CD4-positive, alpha-beta T cell treated with Interleukin-15 for 4 hours (primary cell): ENCODE results near the gene NOS1AP.
"Not testable (repeated sequence)": the region's sequence is repeated elsewhere in the genome, so short reads cannot be mapped to it uniquely, and the experiment has no call there.

Source experiments
- DNase-seq: peaks from one replicate; pipeline ENCODE4 v3.0.0-alpha.2; 2020; ENCODE audit warnings: low spot score

The NOS1AP gene

DNA sequence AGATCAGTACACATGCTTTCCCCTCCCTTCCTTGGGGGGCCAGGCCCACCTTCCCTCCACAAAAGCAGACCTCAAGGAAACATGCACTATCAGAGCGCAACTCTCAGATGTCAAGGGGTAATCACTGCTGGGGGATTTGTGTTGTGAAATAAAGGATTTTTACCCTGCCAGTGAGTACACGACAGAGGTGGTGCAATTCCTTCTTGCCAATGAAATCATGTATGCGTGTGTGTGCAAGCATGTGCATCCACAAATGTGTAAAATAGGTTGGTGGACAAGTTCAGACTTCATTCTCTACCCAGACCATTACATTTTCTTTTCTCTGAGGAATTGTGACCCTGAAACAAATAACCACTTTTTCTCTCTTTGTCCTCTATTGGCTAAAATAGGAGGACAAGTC is 9.8 kb upstream of the NOS1AP start:
- no peak for DNase-seq

DNA sequence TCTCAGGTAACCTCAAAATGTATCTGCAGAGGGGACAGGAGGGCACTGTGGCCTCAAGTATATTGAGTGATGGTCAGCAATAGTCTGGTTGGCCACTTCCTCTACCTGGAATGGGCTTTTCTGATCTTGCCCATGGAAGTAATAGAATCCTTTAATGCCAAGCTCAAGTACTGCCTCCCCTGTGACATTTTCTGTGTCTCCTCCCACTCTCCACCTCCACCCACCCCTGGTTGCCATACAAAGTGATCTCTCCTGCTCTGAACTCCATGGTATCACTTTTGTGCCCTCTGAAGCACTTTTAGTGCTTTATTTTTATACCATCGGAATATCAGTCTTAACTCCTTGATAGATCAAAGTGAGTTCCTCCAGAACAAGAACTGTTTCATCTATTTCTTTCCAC is 9.2 kb upstream of the NOS1AP start:
- no peak for DNase-seq

DNA sequence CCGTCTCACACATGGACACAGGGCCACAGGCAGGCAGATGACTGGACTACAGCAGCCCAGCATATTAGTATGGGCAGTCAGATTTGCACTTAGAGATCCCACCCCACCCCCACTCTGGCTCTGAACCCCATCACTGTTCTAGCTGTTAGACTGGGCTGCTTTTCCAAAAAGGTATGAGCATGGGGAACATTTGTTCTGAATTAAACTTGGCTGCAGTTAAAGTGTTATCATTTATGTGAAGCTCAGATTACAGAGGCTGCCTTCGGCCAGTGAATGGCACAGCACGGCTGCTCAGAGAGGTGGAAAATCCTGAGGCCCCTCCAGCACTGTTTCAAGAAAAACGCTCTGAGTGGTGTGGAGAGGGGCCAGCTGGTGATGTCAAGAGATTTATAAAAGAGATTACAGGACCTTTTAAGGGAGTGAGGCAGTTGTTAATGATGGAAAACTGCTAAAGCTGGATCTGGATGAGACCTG is 6.9 kb upstream of the NOS1AP start:
- DNase-seq, result no peak

DNA sequence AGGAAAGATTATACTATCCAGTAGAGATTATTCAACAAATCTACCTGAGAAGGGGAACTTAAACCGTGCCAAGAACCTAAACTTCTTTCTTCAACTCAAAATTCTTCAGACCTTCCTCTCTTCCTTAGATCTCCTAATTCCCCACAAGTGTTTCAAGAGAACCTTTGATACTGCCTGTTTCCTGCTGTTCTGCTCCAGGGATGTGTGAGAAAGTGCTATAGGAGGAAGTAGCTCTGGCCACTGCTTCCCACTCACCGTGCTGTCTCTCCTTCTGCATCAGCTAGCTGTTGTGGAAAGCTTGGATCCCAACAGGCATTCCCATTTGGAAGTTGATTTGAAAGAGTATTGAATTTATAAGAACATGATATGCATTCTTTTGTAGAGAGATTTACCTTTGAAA is 4.5 kb upstream of the NOS1AP start:
- DNase-seq, result no peak

DNA sequence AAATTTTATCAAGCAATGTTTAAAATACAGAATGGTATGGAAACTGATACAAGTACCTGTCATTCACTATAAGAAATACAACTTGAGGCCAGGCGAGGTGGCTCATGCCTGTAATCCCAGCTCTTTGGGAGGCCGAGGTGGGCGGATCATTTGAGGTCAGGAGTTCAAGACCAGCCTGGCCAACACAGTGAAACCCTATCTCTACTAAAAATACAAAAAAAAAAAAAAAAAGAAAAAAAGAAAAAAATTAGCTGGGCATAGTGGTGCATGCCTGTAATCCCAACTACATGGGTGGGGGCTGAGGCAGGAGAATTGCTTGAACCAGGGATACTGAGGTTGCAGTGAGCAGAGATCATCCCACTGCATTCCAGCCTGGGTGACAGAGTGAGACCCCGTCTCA is 2.7 kb upstream of the NOS1AP start:
- DNase-seq, result not testable (repeated sequence)

DNA sequence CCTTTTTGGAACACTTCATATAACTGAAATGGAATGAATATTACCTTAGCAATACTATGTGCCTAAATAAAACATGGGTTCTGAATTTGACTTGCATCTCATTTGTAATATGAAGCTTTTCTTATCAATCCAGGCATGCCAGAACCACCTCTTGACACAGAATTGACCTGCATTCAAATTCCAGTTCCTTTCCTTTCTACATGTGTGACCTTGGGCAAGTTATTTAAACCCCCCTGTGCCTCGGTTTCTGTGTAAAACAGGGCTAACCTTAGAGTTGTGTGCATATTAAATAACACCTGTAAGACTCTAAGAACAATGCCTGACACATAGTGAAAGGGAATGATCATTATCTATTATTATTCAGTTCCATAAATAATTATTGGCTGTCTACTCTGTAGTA is 2.0 kb upstream of the NOS1AP start:
- no peak for DNase-seq

DNA sequence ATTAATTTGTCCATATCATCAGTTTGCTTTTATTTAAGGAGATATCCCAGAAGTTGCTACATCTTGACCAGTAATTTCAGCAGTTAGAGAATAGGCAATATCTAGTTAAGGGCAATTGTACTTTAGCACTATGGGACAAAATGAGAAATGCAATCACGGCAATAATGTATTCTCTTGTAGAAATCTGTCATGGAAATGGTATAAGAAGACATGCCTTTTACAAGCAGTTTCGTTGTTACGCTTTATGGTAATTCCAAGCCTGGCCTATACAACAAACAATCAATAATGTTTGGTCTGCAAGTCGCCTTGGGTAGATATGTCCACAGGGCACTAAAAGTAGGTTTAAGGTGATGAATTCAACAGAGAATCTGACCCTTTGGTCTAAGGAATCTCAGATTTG is 1.2 kb upstream of the NOS1AP start:
- no peak for DNase-seq

DNA sequence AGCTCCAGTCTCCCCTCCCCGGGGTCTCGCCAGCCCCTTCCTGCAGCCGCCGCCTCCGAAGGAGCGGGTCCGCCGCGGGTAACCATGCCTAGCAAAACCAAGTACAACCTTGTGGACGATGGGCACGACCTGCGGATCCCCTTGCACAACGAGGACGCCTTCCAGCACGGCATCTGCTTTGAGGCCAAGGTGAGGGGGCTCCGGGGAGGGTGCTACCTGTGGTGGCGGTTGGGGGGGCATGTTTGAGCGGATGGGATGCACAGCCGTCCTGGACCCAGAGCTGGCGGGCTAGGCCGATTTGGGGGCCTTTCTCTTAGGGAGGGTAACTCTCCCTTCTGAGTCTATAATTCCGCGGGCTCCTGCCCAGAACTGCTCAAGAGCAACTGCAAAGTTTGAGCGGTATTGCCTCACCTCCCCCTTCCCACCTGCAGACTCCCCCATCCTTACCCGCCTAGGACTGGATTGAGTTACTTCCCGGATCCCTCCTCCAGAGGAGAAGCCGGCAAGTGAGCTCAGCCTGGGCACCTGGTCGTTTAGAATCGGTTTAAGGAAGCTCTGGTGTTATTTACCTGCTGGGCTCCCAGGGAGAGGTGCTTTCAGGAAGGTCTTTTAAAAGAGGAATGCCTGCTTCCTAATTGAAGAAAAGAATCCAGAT is 730 bp downstream of the NOS1AP start:
- DNase-seq, result no peak

DNA sequence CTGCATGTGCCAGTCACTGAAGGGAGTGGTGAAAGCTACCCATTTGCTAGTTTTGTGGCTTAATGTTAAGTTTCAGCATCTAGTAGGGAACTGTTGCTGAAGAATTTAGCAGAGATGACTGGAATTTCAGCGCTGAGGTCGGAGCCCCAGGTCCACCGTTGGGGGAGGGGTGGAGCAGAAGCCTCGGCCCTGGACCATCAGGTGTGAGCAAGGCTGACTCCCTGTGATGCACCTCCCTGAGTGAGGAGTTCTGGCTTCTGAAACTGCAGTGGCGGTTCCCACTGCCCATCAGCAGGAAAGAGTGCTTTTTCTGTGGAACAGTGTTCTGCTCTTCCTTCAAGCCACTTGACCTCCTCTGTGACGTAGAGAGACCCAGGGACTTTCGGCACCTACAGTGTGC is 1.3 kb downstream of the NOS1AP start:
- no peak for DNase-seq

DNA sequence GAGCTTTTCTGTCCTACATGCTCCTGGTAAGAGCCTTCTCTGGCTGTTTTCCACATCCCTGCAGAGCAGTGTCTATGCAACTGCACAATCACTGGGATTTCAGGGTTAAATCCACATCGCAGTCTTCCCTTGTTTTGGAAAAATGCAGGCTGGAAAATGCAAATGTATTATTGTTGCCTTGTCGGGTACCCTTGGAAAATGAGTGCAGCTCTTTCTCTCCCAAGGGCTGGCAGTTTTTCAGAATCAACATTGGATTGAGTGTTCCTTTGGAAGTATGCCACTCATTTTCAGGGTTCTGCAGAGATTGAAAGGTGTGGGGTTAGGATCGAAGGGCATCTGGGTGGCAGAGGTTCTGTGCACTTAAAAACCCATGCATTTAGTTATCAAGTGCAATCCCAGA is 3.2 kb downstream of the NOS1AP start:
- no peak for DNase-seq

DNA sequence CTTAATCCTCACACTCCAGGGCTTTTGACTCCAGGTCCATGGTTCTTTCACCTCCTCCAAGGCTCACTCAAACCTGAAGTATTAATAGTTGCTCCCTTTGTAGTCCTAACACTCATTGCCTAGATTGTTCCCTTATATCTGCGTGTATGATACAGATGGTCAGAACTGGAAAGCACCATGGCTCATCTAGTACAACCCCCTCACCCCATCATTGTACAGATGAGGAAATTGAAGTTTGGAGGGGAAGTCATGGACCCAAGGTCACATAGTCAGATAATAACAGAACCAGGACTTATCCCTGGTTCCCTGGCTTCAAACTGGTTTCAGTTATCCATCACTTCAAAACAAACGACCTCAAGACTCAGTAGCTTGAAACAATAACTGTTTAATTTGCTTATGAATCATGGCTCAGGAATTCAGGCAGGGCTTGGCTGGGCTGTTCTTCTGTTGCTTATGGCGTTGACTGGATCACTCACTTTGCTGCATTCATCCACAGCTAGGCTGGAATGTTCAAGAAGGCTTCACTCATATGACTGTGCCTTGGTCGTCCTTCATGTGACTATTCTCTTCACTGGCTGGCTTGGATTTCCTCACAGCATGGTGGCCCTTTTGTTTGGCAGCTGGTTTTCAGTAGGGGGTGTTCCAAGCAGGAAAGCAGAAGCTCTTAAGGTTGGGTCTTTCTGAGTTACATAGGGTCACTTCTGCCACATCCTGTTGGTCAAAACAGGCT is 5.0 kb downstream of the NOS1AP start:
- DNase-seq, result no peak

DNA sequence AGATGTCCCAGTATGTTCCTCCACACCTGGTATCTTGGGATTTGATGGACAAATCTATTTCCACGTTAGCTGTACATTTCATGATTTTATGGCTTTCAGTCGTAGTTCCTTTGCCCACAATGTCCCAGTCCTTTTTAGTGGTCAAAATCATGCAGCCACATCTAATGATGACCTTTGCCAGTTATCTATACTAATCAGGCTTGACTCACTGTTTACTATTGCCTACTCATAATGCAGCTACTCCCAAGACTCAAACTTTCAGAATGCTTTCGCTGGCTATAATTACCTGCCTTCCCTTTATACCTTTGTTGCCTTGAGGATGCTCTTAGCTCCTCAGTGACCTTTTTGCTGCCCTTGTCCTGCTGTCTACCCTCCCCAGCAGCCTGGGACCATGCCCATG is 6.4 kb downstream of the NOS1AP start:
- DNase-seq, result no peak

DNA sequence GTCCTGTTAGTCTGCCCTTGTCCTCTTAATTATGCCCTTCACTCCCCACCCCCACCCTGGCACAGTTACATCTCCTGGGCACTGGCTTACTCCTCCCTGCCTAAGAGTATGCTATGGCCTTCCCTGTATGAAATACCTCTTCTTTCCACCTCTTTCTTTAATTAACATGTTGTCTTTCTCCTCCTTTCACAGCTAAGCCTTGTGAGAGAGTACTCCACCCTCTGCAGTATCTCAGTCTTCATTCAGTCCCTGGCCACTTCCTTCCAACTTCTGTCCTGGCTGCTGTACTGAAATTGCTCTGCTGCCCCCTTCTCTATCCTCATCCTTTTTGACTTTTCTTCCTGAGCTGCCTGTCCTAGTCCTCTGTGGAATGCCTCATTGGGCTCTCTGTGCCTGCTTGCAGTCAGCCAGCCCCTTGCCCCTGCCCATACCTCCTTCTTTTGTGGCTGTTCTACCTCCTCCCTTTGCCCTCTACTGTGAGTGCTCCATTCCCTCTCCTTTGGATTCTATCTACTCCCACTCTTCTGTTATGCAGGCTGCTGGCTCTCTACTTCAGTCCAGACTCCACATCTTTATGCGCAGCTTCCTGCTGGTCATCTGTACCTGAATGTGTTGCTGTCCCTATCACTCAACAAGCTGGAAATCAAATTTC is 8.3 kb downstream of the NOS1AP start:
- no peak for DNase-seq

DNA sequence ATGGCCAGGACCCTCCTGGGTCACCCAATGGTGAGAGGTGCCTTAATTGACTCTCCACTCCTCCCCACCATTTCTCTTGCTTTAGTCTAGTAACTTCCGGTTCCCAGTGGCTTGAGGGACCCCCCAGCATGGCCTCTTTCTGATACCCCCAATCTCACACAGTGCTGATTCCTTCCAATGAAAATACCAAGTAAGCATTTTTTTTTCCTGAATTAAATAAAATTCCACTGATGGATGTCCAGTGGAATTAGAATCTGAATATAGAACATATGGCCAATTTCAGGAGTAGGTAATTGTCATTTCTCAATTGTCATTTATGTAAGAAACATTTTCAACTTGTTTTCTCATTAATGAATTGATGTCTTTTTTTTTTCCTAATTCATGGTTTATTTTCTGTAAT is 9.5 kb downstream of the NOS1AP start:
- DNase-seq, result no peak

DNA sequence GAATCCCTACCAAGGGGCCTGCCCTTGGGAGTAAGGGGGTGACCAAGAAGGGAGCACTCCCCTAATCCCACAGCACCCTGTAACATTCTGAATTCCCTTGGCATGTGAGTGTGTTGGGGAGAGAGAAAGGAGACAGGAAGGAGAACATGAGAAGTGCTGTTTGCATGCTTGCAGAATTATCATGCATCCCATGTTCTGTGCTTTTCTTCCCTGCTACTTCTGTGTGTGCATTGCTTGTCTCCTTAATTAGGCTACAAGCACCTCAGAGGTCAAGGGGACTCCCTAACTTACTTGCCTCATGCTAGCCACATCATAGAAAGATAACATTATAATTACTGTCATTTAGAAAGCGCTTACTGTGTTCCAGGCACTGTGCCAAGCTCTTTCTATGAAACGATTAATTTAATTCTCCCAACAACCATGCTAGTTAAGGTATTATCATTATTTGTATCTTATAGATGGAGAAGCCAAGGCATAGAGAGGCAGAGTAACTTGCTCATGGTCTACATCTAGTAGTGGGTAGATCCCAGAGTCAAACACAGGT is 11.1 kb downstream of the NOS1AP start:
- DNase-seq, result no peak

DNA sequence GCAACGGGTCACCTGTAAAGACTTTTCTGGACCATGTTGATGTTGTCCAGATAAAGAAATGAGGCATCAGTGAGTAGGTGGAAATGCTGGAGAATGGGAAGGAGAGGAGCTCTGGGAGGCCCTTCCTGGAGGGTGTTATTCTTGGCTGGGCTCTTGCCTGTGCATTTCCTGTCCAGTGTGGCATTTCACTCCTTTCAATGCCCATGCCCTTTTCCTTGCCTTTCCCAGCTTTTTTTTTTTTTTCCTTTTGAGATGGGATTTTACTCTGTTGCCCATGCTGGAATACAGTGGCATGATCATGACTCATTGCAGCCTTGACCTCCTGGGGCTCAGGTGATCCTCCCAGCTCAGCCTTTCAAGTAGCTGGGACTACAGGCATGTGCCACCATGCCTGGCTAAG is 11.8 kb downstream of the NOS1AP start:
- DNase-seq, result no peak

DNA sequence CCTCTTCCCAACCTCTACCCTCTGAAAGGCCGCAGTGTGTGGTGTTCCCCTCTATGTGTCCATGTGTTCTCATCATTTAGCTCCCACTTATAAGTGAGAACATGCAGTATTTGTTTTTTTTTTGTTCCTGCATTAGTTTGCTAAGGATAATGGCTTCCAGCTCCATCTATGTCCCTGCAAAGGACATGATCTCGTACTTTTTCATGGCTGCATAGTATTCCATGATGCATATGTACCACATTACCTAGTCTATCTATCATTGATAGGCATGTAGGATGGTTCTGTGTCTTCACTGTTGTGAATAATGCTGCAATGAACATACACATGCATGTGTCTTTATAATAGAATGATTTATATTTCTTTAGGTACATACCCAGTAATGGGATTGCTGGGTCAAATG is 12.6 kb downstream of the NOS1AP start:
- DNase-seq, result not testable (repeated sequence)

DNA sequence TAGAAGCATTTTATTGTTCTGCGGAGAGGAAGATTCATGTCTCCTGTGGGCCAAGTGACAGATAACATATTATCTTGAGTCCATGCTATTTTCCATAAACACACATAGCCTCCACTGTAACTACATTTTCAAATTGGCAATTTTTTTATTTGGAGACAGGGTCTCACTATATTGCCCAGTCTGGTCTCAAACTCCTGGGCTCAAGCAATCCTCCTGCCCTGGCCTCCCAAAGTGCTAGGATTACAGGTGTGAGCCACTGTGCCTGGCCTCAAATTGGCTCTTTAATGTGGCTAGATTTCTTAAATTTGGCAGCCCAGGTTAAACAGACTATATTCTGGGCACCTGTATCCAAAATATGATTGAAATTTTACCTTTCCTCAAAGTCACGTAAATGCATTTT is 13.8 kb downstream of the NOS1AP start:
- no peak for DNase-seq

DNA sequence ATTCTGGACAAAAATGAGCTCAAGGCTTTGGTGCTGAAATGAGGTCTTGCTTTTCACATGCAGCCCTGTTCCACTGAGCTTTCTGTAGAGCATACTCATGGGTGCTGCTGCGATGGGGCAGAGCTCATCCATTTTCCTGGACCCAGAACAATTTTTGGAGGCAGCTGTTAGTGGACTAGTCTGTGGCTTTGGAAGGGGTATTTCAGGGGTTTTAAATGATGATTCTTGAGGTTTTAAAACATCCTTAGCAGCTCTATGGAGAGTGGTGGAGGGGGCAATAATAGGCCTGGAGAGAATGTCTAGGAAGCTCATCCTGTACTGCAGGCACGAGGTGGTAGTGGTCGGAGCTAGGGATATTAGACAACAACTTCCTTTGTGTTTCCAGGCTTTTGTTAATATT is 16.5 kb downstream of the NOS1AP start:
- no peak for DNase-seq

DNA sequence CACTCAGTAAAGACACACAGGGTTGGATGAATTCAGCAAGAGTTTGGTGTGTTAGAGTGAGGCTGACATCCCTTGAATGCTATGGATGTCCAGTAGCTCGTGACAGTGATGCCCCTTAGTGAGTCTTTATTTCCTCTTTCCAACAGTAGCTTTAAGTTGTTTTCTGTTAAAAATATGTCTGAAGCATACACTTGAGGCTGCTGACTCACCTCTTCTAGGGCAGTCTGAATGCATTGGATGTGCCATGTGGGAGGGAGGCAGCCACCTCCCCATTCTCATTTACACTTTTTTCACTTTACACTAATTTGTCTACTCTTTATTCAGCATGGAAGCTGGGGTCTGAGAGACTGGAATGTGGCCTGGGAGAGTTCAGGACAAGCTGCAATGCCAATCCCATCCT is 17.6 kb downstream of the NOS1AP start:
- no peak for DNase-seq

DNA sequence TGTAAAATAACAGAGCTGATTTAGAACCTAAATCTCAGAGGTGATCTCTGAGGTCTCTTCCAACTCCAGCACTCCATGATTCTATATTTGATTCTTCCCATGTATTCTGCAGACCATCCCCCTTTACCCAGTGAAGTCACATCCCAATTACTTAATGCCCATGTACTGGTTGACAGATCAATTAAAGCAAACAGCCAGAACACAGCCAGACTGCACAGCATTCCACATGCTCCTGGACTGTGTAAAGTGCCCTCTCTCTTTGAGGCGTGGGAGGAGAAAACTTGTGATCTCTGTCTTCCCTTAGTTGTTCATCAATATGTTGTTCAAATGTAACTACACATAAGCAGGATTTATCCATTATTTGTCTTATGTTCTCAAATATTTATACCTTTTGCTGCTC is 18.1 kb downstream of the NOS1AP start:
- DNase-seq, result no peak

DNA sequence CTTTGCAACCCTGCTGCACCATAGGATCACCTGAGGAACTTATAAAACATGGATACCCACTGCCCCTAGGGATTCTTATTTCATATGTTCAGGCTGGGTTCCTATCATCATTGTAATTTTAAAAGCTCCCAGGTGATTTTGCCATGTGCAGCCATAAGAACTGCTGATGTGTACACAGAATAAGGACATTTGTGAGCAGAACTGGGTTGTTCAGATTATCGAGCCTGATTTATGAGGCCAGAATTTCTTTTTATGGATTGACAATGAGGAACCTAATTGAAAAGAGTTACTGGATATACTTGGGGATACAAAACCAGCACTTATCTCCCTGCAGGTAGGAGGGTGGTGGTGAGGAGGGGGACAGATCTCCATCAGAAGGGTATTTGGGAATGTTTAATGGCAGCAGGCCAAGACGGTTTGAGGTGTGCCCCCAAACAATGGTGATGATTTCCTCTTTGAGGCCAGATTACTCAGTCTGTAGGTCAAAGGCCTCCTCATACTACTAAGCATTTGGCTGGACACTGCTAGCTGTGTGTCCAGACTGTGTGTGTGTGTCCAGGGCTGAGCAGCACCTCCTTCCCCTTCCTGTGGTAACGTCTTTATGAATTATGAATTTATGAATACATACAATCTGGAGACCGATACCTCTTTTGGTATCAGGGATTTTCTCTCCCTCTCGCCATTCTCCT is 18.9 kb downstream of the NOS1AP start:
- DNase-seq, result no peak

DNA sequence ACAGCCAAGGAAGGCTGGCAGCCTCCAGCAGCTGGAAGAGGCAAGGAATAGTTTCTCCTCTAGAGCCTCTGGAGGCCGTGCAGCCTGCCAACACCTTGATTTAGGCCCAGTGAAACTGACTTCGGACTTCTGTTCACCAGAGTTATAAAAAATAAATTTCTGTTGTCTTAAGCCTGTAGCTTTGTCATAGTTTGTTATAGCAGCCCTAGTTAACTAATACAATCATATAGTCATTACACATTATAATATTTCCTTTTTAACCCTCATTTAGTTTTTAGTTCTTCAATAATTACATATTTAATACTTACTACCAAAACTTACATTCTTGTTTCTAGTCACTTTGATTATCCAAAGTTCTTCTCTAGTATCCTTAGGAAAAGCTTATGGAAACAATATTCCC is 20.3 kb downstream of the NOS1AP start:
- no peak for DNase-seq
